IPS DF 6.9 (cell line): ENCODE results near the gene AEBP2.
"Not testable (repeated sequence)": the region's sequence is repeated elsewhere in the genome, so short reads cannot be mapped to it uniquely, and the experiment has no call there.

ENCODE experiments used
- DNase-seq: peaks from one replicate; pipeline ENCODE4 v3.0.0-alpha.2; 2013; ENCODE audit warnings: low read depth, low spot score
- H3K27ac ChIP-seq: one replicate; pipeline ENCODE4 v1.5.1; 2013; ENCODE audit warnings: low read length, control low read depth
- H3K27me3 ChIP-seq: 2 replicates; pipeline ENCODE4 v1.6.1; 2013; ENCODE audit warnings: mild to moderate bottlenecking, low read length; ENCODE audit not compliant: control insufficient read depth, insufficient read depth
- H3K36me3 ChIP-seq: 2 replicates; pipeline ENCODE4 v1.6.1; 2013; ENCODE audit warnings: low read length; ENCODE audit not compliant: control insufficient read depth, insufficient read depth
- H3K4me1 ChIP-seq: 2 replicates; pipeline ENCODE4 v1.6.1; 2013; ENCODE audit warnings: low read length; ENCODE audit not compliant: control insufficient read depth, insufficient read depth
- H3K4me3 ChIP-seq: 2 replicates; pipeline ENCODE4 v1.5.1; 2013; ENCODE audit warnings: mild to moderate bottlenecking, low read length
- H3K9me3 ChIP-seq: 2 replicates; pipeline ENCODE4 v1.6.1; 2013; ENCODE audit warnings: low read length, inconsistent platforms; ENCODE audit not compliant: control insufficient read depth, insufficient read depth
- WGBS: extraction: QIAGEN DNeasy Blood & Tissue Kit; methylation state at CpG from one replicate; pipeline ENCODE4 v1.1.7; 2013; ENCODE audit warnings: mixed read lengths, missing lambda C conversion rate; ENCODE audit not compliant: insufficient read length, insufficient coverage; 5-methylcytosine and 5-hydroxymethylcytosine counted together

The AEBP2 gene

GRCh38 chr12:19548834-19549233 lies 109.5 kb downstream of the AEBP2 start:
- Histone ChIP-seq H3K36me3 (no peaks in the 10 kb centered on the region), H3K4me3 (no peak overlapping the region), H3K9me3 (no peaks in the 10 kb centered on the region), H3K27ac (no peak overlapping the region), H3K27me3 (no peaks in the 10 kb centered on the region), H3K4me1 (no peaks in the 10 kb centered on the region; the same call in 1 of the 2 replicates)
- DNase-seq = no peak
- no CpG with 5 or more reads among the region's 4 CpGs for WGBS

- H3K9me3 ChIP-seq = no peaks in the 10 kb centered on the region
- no peaks in the 10 kb centered on the region; the same call in 1 of the 2 replicates for H3K27me3 ChIP-seq
- H3K4me3 ChIP-seq = no peak overlapping the region
- H3K4me1 ChIP-seq = no peaks in the 10 kb centered on the region; the same call in 1 of the 2 replicates
- no peak for DNase-seq
- WGBS = no CpG with 5 or more reads among the region's 4 CpGs
- no peak overlapping the region for H3K27ac ChIP-seq
- no peaks in the 10 kb centered on the region for H3K36me3 ChIP-seq
These were observed 111.3 kb downstream of the AEBP2 start for GRCh38 chr12:19550626-19551025.

- not testable (repeated sequence) for H3K27ac ChIP-seq, H3K36me3 ChIP-seq, H3K4me1 ChIP-seq, DNase-seq, H3K27me3 ChIP-seq, H3K4me3 ChIP-seq, H3K9me3 ChIP-seq
- WGBS = no CpG with 5 or more reads among the region's 13 CpGs
These were observed 113.3 kb downstream of the AEBP2 start for GRCh38 chr12:19552441-19553097.

GRCh38 chr12:19553175-19553574 lies 113.9 kb downstream of the AEBP2 start:
- Histone ChIP-seq H3K27me3 (no peaks in the 10 kb centered on the region; the same call in 1 of the 2 replicates), H3K27ac (no peak overlapping the region), H3K9me3 (no peaks in the 10 kb centered on the region), H3K4me3 (no peak overlapping the region), H3K4me1 (no peaks in the 10 kb centered on the region), H3K36me3 (no peaks in the 10 kb centered on the region)
- WGBS = no CpG with 5 or more reads among the region's 2 CpGs
- DNase-seq = no peak

GRCh38 chr12:19561411-19561961 lies 122.2 kb downstream of the AEBP2 start:
- Histone ChIP-seq H3K27ac (no peak overlapping the region), H3K36me3 (no peaks in the 10 kb centered on the region), H3K27me3 (no peaks in the 10 kb centered on the region), H3K4me3 (no peak overlapping the region), H3K4me1 (no peaks in the 10 kb centered on the region), H3K9me3 (no peaks in the 10 kb centered on the region)
- DNase-seq = no peak
